HG03066 (cell line): Measurements from ENCODE around the gene RBM20.

Experiments
- ATAC-seq: cut with Tn5 transposase; IDR thresholded peaks from one replicate; pipeline ENCODE4 v1.9.1; 2021; ENCODE audit warnings: low read depth; ENCODE audit not compliant: unreplicated experiment

RBM20 gene

DNA sequence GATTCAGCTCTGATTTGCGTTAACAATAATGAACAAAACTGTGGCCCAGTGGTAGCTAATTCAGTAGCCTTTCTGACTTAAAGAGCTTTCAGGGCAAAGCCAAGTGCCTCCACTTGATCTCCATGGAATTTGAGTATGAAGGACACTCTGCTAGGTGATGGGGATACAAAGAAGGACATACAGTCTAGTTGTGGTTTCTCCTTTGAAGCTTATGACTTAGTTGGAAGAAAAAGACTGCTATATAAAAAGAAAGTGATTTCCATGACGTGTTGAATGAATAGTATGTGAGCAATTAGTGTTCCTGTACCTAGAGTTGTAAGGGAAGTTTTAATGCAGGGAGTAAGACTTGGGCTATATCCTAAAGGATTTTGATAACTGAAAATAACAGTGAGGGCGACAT, 235.9 kb downstream of the RBM20 start:
- no peak for ATAC-seq

DNA sequence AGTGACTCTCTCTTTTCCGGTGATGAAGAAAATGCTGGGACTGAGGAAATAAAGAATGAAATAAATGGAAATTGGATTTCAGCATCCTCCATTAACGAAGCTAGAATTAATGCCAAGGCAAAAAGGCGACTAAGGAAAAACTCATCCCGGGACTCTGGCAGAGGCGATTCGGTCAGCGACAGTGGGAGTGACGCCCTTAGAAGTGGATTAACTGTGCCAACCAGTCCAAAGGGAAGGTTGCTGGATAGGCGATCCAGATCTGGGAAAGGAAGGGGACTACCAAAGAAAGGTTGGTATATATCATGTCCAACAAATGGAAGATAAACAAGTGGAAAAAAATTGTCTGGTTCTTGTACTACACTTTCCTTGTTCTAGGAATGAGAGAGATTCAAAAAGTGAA, 237.1 kb downstream of the RBM20 start:
- ATAC-seq = no peak

DNA sequence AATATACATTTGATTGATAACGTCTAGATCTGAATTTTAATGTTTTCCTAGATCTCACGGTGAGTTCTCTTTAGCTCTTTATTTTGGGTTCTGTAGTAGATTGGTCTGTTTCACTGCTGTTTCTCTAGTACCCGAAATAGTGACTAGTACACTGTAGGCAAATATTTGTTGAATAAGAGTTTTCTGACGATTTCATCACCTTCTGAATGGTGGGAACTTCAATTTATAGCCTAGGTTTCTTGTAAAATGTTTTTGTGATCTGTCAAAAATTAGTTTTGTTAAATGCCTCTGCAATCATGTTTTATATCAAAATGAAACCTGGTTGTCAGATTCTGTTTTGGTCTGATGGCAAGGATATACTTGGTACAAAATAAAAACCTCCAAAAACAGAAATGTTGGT, 237.8 kb downstream of the RBM20 start:
- ATAC-seq = no peak

DNA sequence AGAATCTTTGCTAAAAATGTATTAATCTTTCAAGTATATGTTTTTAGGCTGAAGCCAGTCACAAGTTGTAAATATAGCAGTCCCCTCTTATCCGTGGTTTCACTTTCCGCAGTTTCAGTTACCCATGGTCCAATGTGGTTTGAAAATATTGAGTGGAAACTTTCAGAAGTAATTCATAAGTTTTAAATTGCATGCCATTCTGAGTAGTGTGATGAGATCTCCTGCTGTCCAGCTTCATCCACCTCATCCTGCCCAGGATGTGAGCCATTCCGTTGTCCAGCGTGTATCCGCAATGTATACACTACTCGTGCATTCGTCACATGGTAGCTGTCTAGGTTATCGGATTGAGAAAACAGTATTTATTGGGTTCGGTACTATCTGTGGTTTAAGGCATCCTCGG, 239.8 kb downstream of the RBM20 start:
- no peak for ATAC-seq

DNA sequence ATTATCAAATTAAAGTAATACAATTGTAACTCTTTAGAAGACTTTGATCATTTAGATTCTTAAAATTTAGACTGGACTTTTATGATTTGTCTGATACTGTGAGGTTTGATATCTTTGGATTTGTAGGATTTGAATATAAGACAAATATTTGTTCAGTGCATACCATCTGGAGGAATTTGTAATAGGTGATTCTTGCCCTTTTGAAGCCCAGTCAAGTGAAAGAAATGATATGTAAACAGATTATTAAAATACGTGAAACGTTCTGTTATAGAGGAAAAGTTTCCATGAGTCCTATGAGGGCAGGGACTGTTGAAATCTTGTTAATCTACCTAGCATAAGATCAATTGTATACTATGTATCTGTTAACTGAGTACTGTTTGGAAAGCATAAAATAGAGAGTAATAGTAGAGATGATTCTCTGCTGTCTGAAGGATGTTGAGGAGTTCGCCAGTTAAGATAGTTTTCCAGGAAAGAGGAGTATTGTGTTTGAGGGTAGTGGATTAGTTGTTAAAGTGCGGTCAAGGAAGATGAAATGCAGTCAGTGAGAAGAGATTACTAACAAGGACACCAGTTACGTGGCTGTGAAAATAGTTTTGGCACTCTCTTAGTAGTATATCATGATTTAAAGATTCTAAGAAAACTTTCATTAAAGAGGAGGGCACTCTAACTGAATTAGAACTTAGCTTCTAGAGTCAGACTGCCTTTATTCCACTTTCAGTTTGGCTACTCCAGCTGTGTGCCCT, 242.0 kb downstream of the RBM20 start:
- no peak for ATAC-seq

DNA sequence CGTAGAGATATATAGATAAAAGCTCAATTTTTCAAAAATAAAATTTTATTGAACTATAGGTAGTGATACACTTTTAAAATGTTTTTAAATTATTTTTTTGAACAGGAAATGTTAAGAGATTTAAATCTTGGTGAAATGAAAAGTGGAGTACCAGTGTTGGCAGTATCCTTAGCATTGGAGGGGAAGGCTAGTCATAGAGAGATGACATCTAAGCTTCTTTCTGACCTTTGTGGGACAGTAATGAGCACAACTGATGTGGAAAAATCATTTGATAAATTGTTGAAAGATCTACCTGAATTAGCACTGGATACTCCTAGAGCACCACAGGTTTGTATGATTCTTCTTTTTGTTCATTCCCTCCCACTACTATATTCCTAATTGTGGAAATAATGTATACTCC, 243.4 kb downstream of the RBM20 start:
- no peak for ATAC-seq
